ENCODE results near the gene DGKI. TPM values are rescaled to one million over a fixed set of nuclear protein-coding genes. Genes with fewer than 3 reads are reported as not detected.
A peak's percentile ranks its signal among the peaks of the same experiment; 100 is the strongest.

DGKI gene
- total and polyA plus RNA-seq, 2 donors (not counting 1 experiment from before 2014, with no cell fraction given) = 0.74 to 2.1 TPM

DNA sequence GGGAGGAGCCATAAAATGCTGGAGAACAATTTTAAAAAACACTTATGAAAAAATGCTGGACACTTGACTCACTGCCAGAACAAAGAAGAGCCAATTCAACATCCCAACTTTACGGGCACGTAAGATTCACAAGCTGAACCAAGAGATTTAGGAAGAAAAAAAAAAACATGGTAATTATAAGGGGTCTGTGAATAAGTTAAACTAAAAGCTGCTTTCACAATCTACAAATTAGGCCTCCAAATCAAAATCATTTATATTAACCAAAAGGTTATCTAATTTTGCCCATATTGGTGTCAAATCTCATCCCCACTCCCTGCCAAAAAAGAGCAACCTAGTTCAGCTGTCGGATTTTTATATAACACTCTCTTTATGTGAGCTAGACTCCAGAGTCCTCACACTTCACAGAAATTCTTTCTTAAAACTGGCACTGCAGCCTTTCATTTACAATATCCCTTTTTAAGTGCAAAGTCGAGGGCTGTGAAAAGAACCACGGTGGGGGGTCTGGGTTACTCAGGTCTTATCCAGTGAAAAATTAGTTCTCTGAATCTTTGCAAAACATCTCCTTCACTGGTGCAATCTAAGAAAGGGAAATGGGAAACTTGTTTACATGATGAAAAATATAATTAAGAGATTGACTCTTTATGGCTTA is 30.4 kb upstream of the DGKI start:
- Histone ChIP-seq H2AFZ (ENCODE audit: low read length) (no peak overlapping the region), H3K79me2 (ENCODE audit: control insufficient read depth, insufficient read depth, low read length) (no peaks in the 10 kb centered on the region), H3K27ac (ENCODE audit: insufficient read depth, low read length) (no peak overlapping the region), H3K27me3 (ENCODE audit: control insufficient read depth, insufficient read depth, low read length) (no peaks in the 10 kb centered on the region), H3K9ac (ENCODE audit: insufficient read depth, low read length) (no peak overlapping the region), H3K36me3 (ENCODE audit: control insufficient read depth, insufficient read depth, low read length) (peaks cover 19% of the 10 kb centered on the region), H4K20me1 (ENCODE audit: control insufficient read depth, extremely low read depth, insufficient read depth, low read length) (no peaks in the 10 kb centered on the region), H3K9me3 (ENCODE audit: control insufficient read depth, insufficient read depth, low read depth, low read length) (peaks cover 1% of the 10 kb centered on the region), H3K4me2 (ENCODE audit: extremely low read depth, insufficient read depth, low read length) (no peak overlapping the region), H3K4me3 (replicated peaks in 1 of 4; ENCODE audit: control extremely low read depth in 1 of 4, insufficient read depth in 1 of 4, low read depth in 3 of 4, low read length in 4 of 4) (no peak overlapping the region), H3K4me1 (ENCODE audit: control insufficient read depth, extremely low read depth, insufficient read depth, low read length) (peaks cover 18% of the 10 kb centered on the region)
- DNase-seq (ENCODE audit: low read depth in 2 of 2) = no peak
- TF ChIP-seq EZH2 (IDR thresholded peaks at IDR 0.05; ENCODE audit: low read length, missing control alignments) = no peak
- TF ChIP-seq, protein P1, sequence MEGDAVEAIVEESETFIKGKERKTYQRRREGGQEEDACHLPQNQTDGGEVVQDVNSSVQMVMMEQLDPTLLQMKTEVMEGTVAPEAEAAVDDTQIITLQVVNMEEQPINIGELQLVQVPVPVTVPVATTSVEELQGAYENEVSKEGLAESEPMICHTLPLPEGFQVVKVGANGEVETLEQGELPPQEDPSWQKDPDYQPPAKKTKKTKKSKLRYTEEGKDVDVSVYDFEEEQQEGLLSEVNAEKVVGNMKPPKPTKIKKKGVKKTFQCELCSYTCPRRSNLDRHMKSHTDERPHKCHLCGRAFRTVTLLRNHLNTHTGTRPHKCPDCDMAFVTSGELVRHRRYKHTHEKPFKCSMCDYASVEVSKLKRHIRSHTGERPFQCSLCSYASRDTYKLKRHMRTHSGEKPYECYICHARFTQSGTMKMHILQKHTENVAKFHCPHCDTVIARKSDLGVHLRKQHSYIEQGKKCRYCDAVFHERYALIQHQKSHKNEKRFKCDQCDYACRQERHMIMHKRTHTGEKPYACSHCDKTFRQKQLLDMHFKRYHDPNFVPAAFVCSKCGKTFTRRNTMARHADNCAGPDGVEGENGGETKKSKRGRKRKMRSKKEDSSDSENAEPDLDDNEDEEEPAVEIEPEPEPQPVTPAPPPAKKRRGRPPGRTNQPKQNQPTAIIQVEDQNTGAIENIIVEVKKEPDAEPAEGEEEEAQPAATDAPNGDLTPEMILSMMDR (conservative IDR thresholded peaks at IDR 0.05 in 1 of 2, IDR thresholded peaks at IDR 0.05 in 1 of 2; ENCODE audit: low read depth in 1 of 2, low read length in 2 of 2) = no peak

DNA sequence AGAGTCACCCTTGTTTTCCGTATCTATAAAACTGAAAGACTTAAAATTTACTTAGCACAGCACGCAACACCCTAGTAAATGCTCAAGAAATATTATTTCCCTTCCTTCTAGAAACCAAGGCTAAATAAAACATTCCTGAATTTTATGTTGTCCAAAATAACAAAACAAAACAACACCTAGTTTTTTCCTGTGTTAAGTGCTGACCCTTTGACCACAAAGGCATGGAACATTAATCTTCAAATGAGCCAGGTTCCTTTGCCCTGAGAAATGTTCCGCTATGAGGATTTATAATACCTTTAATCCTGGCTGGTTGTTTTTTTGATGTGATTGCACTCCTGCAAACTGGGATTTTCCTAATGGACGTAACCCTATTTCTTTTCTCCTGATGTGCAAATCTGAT is 29.0 kb upstream of the DGKI start:
- no peak overlapping the region for H3K27ac ChIP-seq (ENCODE audit: insufficient read depth, low read length)
- TF ChIP-seq, protein P1 (conservative IDR thresholded peaks at IDR 0.05 in 1 of 2, IDR thresholded peaks at IDR 0.05 in 1 of 2; ENCODE audit: low read depth in 1 of 2, low read length in 2 of 2) = no peak
- TF ChIP-seq EZH2 (IDR thresholded peaks at IDR 0.05; ENCODE audit: low read length, missing control alignments) = no peak

GRCh38 chr7:137873979-137874777 is 27.4 kb upstream of the DGKI start:
- Histone ChIP-seq H4K20me1 (ENCODE audit: control insufficient read depth, extremely low read depth, insufficient read depth, low read length) (no peaks in the 10 kb centered on the region), H3K4me2 (ENCODE audit: extremely low read depth, insufficient read depth, low read length) (no peak overlapping the region), H3K4me3 (replicated peaks in 1 of 4; ENCODE audit: control extremely low read depth in 1 of 4, insufficient read depth in 1 of 4, low read depth in 3 of 4, low read length in 4 of 4) (no peak overlapping the region), H3K9ac (ENCODE audit: insufficient read depth, low read length) (no peak overlapping the region), H3K27me3 (ENCODE audit: control insufficient read depth, insufficient read depth, low read length) (no peaks in the 10 kb centered on the region), H3K9me3 (ENCODE audit: control insufficient read depth, insufficient read depth, low read depth, low read length) (no peaks in the 10 kb centered on the region), H2AFZ (ENCODE audit: low read length) (no peak overlapping the region), H3K27ac (ENCODE audit: insufficient read depth, low read length) (peak overlapping the region; percentile 49), H3K36me3 (ENCODE audit: control insufficient read depth, insufficient read depth, low read length) (peaks cover 9% of the 10 kb centered on the region), H3K79me2 (ENCODE audit: control insufficient read depth, insufficient read depth, low read length) (no peaks in the 10 kb centered on the region), H3K4me1 (ENCODE audit: control insufficient read depth, extremely low read depth, insufficient read depth, low read length) (peaks cover 20% of the 10 kb centered on the region)
- peak; percentile 91 to 96 for DNase-seq (ENCODE audit: low read depth in 2 of 2)
- TF ChIP-seq EZH2 (IDR thresholded peaks at IDR 0.05; ENCODE audit: low read length, missing control alignments) = no peak
- TF ChIP-seq, protein P1 (conservative IDR thresholded peaks at IDR 0.05 in 1 of 2, IDR thresholded peaks at IDR 0.05 in 1 of 2; ENCODE audit: low read depth in 1 of 2, low read length in 2 of 2) = no peak

More for the DNA sequence above, 29.0 kb upstream of the DGKI start:
- H3K9me3 ChIP-seq (ENCODE audit: control insufficient read depth, insufficient read depth, low read depth, low read length) = no peaks in the 10 kb centered on the region
- no peaks in the 10 kb centered on the region for H3K27me3 ChIP-seq (ENCODE audit: control insufficient read depth, insufficient read depth, low read length)
- DNase-seq (ENCODE audit: low read depth in 2 of 2) = no peak
- H3K36me3 ChIP-seq (ENCODE audit: control insufficient read depth, insufficient read depth, low read length) = peaks cover 17% of the 10 kb centered on the region
- H2AFZ ChIP-seq (ENCODE audit: low read length) = no peak overlapping the region
- H3K4me2 ChIP-seq (ENCODE audit: extremely low read depth, insufficient read depth, low read length) = no peak overlapping the region
- H3K79me2 ChIP-seq (ENCODE audit: control insufficient read depth, insufficient read depth, low read length) = no peaks in the 10 kb centered on the region
- H3K9ac ChIP-seq (ENCODE audit: insufficient read depth, low read length) = no peak overlapping the region
- H3K4me3 ChIP-seq (replicated peaks in 1 of 4; ENCODE audit: control extremely low read depth in 1 of 4, insufficient read depth in 1 of 4, low read depth in 3 of 4, low read length in 4 of 4) = no peak overlapping the region
- no peaks in the 10 kb centered on the region for H4K20me1 ChIP-seq (ENCODE audit: control insufficient read depth, extremely low read depth, insufficient read depth, low read length)
- peaks cover 20% of the 10 kb centered on the region for H3K4me1 ChIP-seq (ENCODE audit: control insufficient read depth, extremely low read depth, insufficient read depth, low read length)
